ENCODE measurements around the gene PRKCE. TPM values are rescaled to one million over a fixed set of nuclear protein-coding genes. Genes with fewer than 3 reads are reported as not detected.

The PRKCE gene
- total and polyA plus RNA-seq, 7 experiments from 2014 or later = 1.4 to 37.9 (median 19.5) TPM

GRCh38 chr2:46009315-46009714 is 357.8 kb downstream of the PRKCE start:
- no peak overlapping the region for H3K27ac Mint-ChIP-seq
- DNase-seq (no peak), ATAC-seq (no peak)
- intact Hi-C loops (cut with micrococcal nuclease) = no loop called here
- Histone ChIP-seq H3K4me3 (ENCODE audit: low read length) (no peak overlapping the region), H3K27ac (ENCODE audit: low read depth, low read length) (no peak overlapping the region), H3K36me3 (ENCODE audit: control insufficient read depth in 2 of 3, insufficient read depth in 3 of 3, low read length in 3 of 3) (peaks cover 0 to 16% (median 0%) of the 10 kb centered on the region in 3 experiments), H3K27me3 (ENCODE audit: control insufficient read depth in 2 of 2, insufficient read depth in 2 of 2, low read length in 2 of 2) (no peaks in the 10 kb centered on the region), H3K9me3 (ENCODE audit: control insufficient read depth in 2 of 3, low read length in 3 of 3) (no peaks in the 10 kb centered on the region), H3K4me1 (ENCODE audit: control insufficient read depth in 2 of 2, insufficient read depth in 2 of 2, low read length in 2 of 2) (no peaks in the 10 kb centered on the region)
- H3K36me3 Mint-ChIP-seq = peaks cover 6 to 57% (median 16%) of the 10 kb centered on the region in 5 donors
- H3K9me3 Mint-ChIP-seq = no peaks in the 10 kb centered on the region
- ChIA-PET CTCF (no interaction called here), POLR2A (no interaction called here)
- no peak overlapping the region for H3K4me3 Mint-ChIP-seq
- H3K4me1 Mint-ChIP-seq = peaks cover 0 to 9% (median 0%) of the 10 kb centered on the region in 7 donors
- H3K27me3 Mint-ChIP-seq = no peaks in the 10 kb centered on the region

- H3K36me3 Mint-ChIP-seq = peaks cover 1 to 55% (median 12%) of the 10 kb centered on the region in 5 donors
- H3K9me3 Mint-ChIP-seq = no peaks in the 10 kb centered on the region
- no peak for DNase-seq
- ChIA-PET CTCF (interaction anchor here (0.5 kb wide), 1 partner anchor 71 kb away, joined by 3 read pairs; no protein-coding TSS in a partner anchor), POLR2A (no interaction called here)
- Histone ChIP-seq H3K9me3 (ENCODE audit: control insufficient read depth in 2 of 3, low read length in 3 of 3) (no peaks in the 10 kb centered on the region), H3K27me3 (ENCODE audit: control insufficient read depth in 2 of 2, insufficient read depth in 2 of 2, low read length in 2 of 2) (no peaks in the 10 kb centered on the region), H3K36me3 (ENCODE audit: control insufficient read depth in 2 of 3, insufficient read depth in 3 of 3, low read length in 3 of 3) (peaks cover 0 to 16% (median 0%) of the 10 kb centered on the region in 3 experiments), H3K4me3 (ENCODE audit: low read length) (no peak overlapping the region), H3K27ac (ENCODE audit: low read depth, low read length) (no peak overlapping the region), H3K4me1 (ENCODE audit: control insufficient read depth in 2 of 2, insufficient read depth in 2 of 2, low read length in 2 of 2) (no peaks in the 10 kb centered on the region)
- intact Hi-C loops (cut with micrococcal nuclease) = loop anchor here (5.0 kb wide), 2 partner anchors 288 to 643 kb away; partner anchors contain the start of gene EPAS1 (in 1 of the 2)
- peaks cover 0 to 9% (median 0%) of the 10 kb centered on the region in 7 donors for H3K4me1 Mint-ChIP-seq
- no peaks in the 10 kb centered on the region for H3K27me3 Mint-ChIP-seq
- no peak for ATAC-seq
- H3K27ac Mint-ChIP-seq = no peak overlapping the region
- no peak overlapping the region for H3K4me3 Mint-ChIP-seq
Observed at GRCh38 chr2:46009772-46010171, 358.3 kb downstream of the PRKCE start.

- H3K27me3 Mint-ChIP-seq = no peaks in the 10 kb centered on the region
- no peak for ATAC-seq
- CTCF ChIA-PET = interaction anchor here (0.5 to 1.4 kb wide), 3 partner anchors 53 to 353 kb away, joined by 3 to 5 read pairs (median 4); no protein-coding TSS in a partner anchor
- Histone ChIP-seq H3K36me3 (ENCODE audit: control insufficient read depth in 2 of 3, insufficient read depth in 3 of 3, low read length in 3 of 3) (peaks cover 0 to 16% (median 0%) of the 10 kb centered on the region in 3 experiments), H3K27me3 (ENCODE audit: control insufficient read depth in 2 of 2, insufficient read depth in 2 of 2, low read length in 2 of 2) (no peaks in the 10 kb centered on the region), H3K4me3 (ENCODE audit: low read length) (no peak overlapping the region), H3K4me1 (ENCODE audit: control insufficient read depth in 2 of 2, insufficient read depth in 2 of 2, low read length in 2 of 2) (no peaks in the 10 kb centered on the region), H3K9me3 (ENCODE audit: control insufficient read depth in 2 of 3, low read length in 3 of 3) (no peaks in the 10 kb centered on the region), H3K27ac (ENCODE audit: low read depth, low read length) (no peak overlapping the region)
- H3K27ac Mint-ChIP-seq = no peak overlapping the region
- DNase-seq = no peak
- no peaks in the 10 kb centered on the region for H3K9me3 Mint-ChIP-seq
- H3K4me1 Mint-ChIP-seq = peaks cover 0 to 11% (median 0%) of the 10 kb centered on the region in 7 donors
- POLR2A ChIA-PET = no interaction called here
- no peak overlapping the region for H3K4me3 Mint-ChIP-seq
- peaks cover 0 to 55% (median 11%) of the 10 kb centered on the region in 5 donors for H3K36me3 Mint-ChIP-seq
- intact Hi-C loops (cut with micrococcal nuclease) = loop anchor here (5.0 kb wide), 2 partner anchors 287 to 642 kb away; partner anchors contain the start of gene EPAS1 (in 1 of the 2)
Observed at GRCh38 chr2:46010223-46010924, 358.9 kb downstream of the PRKCE start.

GRCh38 chr2:46010925-46011490 is 359.5 kb downstream of the PRKCE start:
- Histone ChIP-seq H3K9me3 (ENCODE audit: control insufficient read depth in 2 of 3, low read length in 3 of 3) (no peaks in the 10 kb centered on the region), H3K27ac (ENCODE audit: low read depth, low read length) (no peak overlapping the region), H3K4me1 (ENCODE audit: control insufficient read depth in 2 of 2, insufficient read depth in 2 of 2, low read length in 2 of 2) (no peaks in the 10 kb centered on the region), H3K27me3 (ENCODE audit: control insufficient read depth in 2 of 2, insufficient read depth in 2 of 2, low read length in 2 of 2) (no peaks in the 10 kb centered on the region), H3K36me3 (ENCODE audit: control insufficient read depth in 2 of 3, insufficient read depth in 3 of 3, low read length in 3 of 3) (peaks cover 0 to 15% (median 0%) of the 10 kb centered on the region in 3 experiments), H3K4me3 (ENCODE audit: low read length) (no peak overlapping the region)
- intact Hi-C loops (cut with micrococcal nuclease) = loop anchor here (1.0 to 5.0 kb wide), 4 partner anchors 286 to 641 kb away; partner anchors contain the start of gene EPAS1 (in 1 of the 2)
- no peaks in the 10 kb centered on the region for H3K9me3 Mint-ChIP-seq
- H3K36me3 Mint-ChIP-seq = peaks cover 0 to 55% (median 11%) of the 10 kb centered on the region in 5 donors
- CTCF ChIA-PET = interaction anchor here (1.1 to 1.4 kb wide), 2 partner anchors 52 to 353 kb away, joined by 4 to 5 read pairs; no protein-coding TSS in a partner anchor
- POLR2A ChIA-PET = no interaction called here
- no peak overlapping the region for H3K4me3 Mint-ChIP-seq
- H3K4me1 Mint-ChIP-seq = peaks cover 0 to 16% (median 0%) of the 10 kb centered on the region in 7 donors
- no peaks in the 10 kb centered on the region for H3K27me3 Mint-ChIP-seq
- H3K27ac Mint-ChIP-seq = no peak overlapping the region
- DNase-seq (peak in 6 of 9 donors; percentile 10 to 38 (median 26)), ATAC-seq (no peak)

- Histone ChIP-seq H3K27me3 (ENCODE audit: control insufficient read depth in 2 of 2, insufficient read depth in 2 of 2, low read length in 2 of 2) (no peaks in the 10 kb centered on the region), H3K4me1 (ENCODE audit: control insufficient read depth in 2 of 2, insufficient read depth in 2 of 2, low read length in 2 of 2) (no peaks in the 10 kb centered on the region), H3K27ac (ENCODE audit: low read depth, low read length) (no peak overlapping the region), H3K9me3 (ENCODE audit: control insufficient read depth in 2 of 3, low read length in 3 of 3) (no peaks in the 10 kb centered on the region), H3K4me3 (ENCODE audit: low read length) (no peak overlapping the region), H3K36me3 (ENCODE audit: control insufficient read depth in 2 of 3, insufficient read depth in 3 of 3, low read length in 3 of 3) (peaks cover 0 to 4% (median 0%) of the 10 kb centered on the region in 3 experiments)
- H3K27ac Mint-ChIP-seq = no peak overlapping the region
- peaks cover 0 to 45% (median 13%) of the 10 kb centered on the region in 5 donors for H3K36me3 Mint-ChIP-seq
- ATAC-seq = no peak
- H3K4me3 Mint-ChIP-seq = no peak overlapping the region
- no peak for DNase-seq
- CTCF ChIA-PET = interaction anchor here (1.0 to 1.3 kb wide), 3 partner anchors 354 to 450 kb away, joined by 3 to 5 read pairs (median 4); no protein-coding TSS in a partner anchor
- H3K9me3 Mint-ChIP-seq = no peaks in the 10 kb centered on the region
- H3K27me3 Mint-ChIP-seq = no peaks in the 10 kb centered on the region
- peaks cover 0 to 19% (median 0%) of the 10 kb centered on the region in 7 donors for H3K4me1 Mint-ChIP-seq
- intact Hi-C loops (cut with micrococcal nuclease) = loop anchor here (5.0 kb wide), 2 partner anchors 285 to 640 kb away; partner anchors contain the start of gene EPAS1 (in 1 of the 2)
- POLR2A ChIA-PET = no interaction called here
Observed at GRCh38 chr2:46012618-46013240, 361.3 kb downstream of the PRKCE start.

GRCh38 chr2:46013726-46014125 is 362.3 kb downstream of the PRKCE start:
- Histone ChIP-seq H3K4me3 (ENCODE audit: low read length) (no peak overlapping the region), H3K36me3 (ENCODE audit: control insufficient read depth in 2 of 3, insufficient read depth in 3 of 3, low read length in 3 of 3) (peaks cover 0 to 3% (median 0%) of the 10 kb centered on the region in 3 experiments), H3K27ac (ENCODE audit: low read depth, low read length) (no peak overlapping the region), H3K4me1 (ENCODE audit: control insufficient read depth in 2 of 2, insufficient read depth in 2 of 2, low read length in 2 of 2) (no peaks in the 10 kb centered on the region), H3K9me3 (ENCODE audit: control insufficient read depth in 2 of 3, low read length in 3 of 3) (no peaks in the 10 kb centered on the region), H3K27me3 (ENCODE audit: control insufficient read depth in 2 of 2, insufficient read depth in 2 of 2, low read length in 2 of 2) (no peaks in the 10 kb centered on the region)
- ChIA-PET CTCF (interaction anchor here (1.3 kb wide), 1 partner anchor 445 kb away, joined by 5 read pairs; no protein-coding TSS in a partner anchor), POLR2A (no interaction called here)
- ATAC-seq (no peak), DNase-seq (no peak)
- Mint-ChIP-seq H3K4me3 (no peak overlapping the region), H3K27ac (no peak overlapping the region), H3K27me3 (no peaks in the 10 kb centered on the region), H3K9me3 (no peaks in the 10 kb centered on the region), H3K4me1 (peaks cover 0 to 22% (median 0%) of the 10 kb centered on the region in 7 donors), H3K36me3 (peaks cover 0 to 40% (median 14%) of the 10 kb centered on the region in 5 donors)
- intact Hi-C loops (cut with micrococcal nuclease) = loop anchor here (5.0 kb wide), 2 partner anchors 284 to 639 kb away; partner anchors contain the start of gene EPAS1 (in 1 of the 2)
